Adrenal gland (tissue), 5 donors: ENCODE results near the gene STARD13.

ENCODE experiments used
- POLR2A ChIP-seq, 2 donors: fragments of 450-650 bp; IDR thresholded peaks; one replicate each; pipeline ENCODE4 v1.6.1; 2017; ENCODE audit warnings: antibody characterized with exemption in 2 of 2, mild to moderate bottlenecking in 2 of 2, moderate library complexity in 1 of 2
- TF ChIP-seq, protein P1 (sequence below), 6 experiments: fragments of 450-650 bp in 4 of 6; fragments of 200-600 bp in 2 of 6; sonication (generic) in 1 of 6; IDR thresholded peaks; 1 replicate in 5 of 6; 2 replicates in 1 of 6; pipeline versions ENCODE4 v1.5.1 to v1.8.0; 2016 to 2021; ENCODE audit warnings: antibody characterized with exemption in 6 of 6, mild to moderate bottlenecking in 2 of 6, moderate library complexity in 1 of 6
- donor health status: DM: no; HTN: no; CAD: no.

DNA sequence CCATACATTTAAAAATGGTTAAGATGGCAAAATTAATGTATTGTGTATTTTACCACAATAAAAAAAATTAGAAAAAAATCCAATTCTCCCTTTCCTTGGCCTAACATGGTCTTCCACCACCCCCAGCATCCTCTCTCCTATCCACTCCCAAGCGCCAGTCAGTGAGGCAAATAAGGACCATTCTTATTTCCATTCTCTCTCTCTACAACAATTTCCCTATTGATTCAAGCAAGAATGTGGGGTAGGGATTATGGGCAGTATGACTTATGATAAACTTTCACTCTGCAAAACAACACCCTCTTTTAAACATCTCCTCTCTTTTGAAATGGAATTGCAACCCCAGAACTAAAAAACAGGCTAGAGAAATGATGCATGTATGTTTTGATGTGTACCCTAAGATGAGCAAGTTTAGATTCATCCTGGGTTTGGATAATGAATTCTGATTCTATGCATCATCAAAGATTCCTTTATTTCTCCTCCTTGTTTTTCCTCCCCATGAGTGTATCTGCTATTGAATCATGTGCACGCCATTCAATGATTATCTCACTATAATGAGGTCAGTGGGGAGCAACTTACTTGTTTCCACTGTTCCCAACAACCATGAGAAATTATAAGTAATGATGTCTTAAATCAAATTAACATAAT, 3.5 kb downstream of the STARD13 start:
- TF ChIP-seq, protein P1, sequence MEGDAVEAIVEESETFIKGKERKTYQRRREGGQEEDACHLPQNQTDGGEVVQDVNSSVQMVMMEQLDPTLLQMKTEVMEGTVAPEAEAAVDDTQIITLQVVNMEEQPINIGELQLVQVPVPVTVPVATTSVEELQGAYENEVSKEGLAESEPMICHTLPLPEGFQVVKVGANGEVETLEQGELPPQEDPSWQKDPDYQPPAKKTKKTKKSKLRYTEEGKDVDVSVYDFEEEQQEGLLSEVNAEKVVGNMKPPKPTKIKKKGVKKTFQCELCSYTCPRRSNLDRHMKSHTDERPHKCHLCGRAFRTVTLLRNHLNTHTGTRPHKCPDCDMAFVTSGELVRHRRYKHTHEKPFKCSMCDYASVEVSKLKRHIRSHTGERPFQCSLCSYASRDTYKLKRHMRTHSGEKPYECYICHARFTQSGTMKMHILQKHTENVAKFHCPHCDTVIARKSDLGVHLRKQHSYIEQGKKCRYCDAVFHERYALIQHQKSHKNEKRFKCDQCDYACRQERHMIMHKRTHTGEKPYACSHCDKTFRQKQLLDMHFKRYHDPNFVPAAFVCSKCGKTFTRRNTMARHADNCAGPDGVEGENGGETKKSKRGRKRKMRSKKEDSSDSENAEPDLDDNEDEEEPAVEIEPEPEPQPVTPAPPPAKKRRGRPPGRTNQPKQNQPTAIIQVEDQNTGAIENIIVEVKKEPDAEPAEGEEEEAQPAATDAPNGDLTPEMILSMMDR (IDR thresholded peaks at IDR 0.05): no peak
- TF ChIP-seq POLR2A (IDR thresholded peaks at IDR 0.05): no peak
